SH-SY5Y (cell line): ENCODE data around the gene NUP188.

ENCODE experiments used
- GATA2 ChIP-seq: IDR thresholded peaks from 2 replicates; pipeline ENCODE4 v1.6.1; 2011; ENCODE audit warnings: mild to moderate bottlenecking, low read depth, low read length
- GATA3 ChIP-seq: IDR thresholded peaks from 2 replicates; pipeline ENCODE4 v1.6.1; 2011; ENCODE audit warnings: low read depth, mild to moderate bottlenecking, low read length, moderate library complexity

GRCh38 chr9:128898845-128899565, 48.5 kb upstream of the NUP188 start:
- TF ChIP-seq GATA3 (no peak), GATA2 (no peak)
